AML-193 (cell line): Measurements from ENCODE around the gene ISOC1.

Source experiments
- DNase-seq, 2 experiments: peaks; one replicate each; lab custom pipeline; 2025; lab: John Stamatoyannopoulos, UW

The ISOC1 gene

GRCh38 chr5:129125819-129126218, 31.3 kb downstream of the ISOC1 start:
- peak in 1 of 2 experiments; percentile 9 for DNase-seq

- DNase-seq: no peak
Observed at GRCh38 chr5:129133553-129133952, 39.0 kb downstream of the ISOC1 start.

- peak; percentile 2 to 18 for DNase-seq
Observed at GRCh38 chr5:129135633-129136032, 41.1 kb downstream of the ISOC1 start.

- DNase-seq: no peak
Observed at GRCh38 chr5:129137637-129138036, 43.1 kb downstream of the ISOC1 start.

- DNase-seq: no peak
Observed at GRCh38 chr5:129141078-129141477, 46.5 kb downstream of the ISOC1 start.

GRCh38 chr5:129141696-129142095, 47.1 kb downstream of the ISOC1 start:
- no peak for DNase-seq

- no peak for DNase-seq
Observed at GRCh38 chr5:129155876-129156275, 61.3 kb downstream of the ISOC1 start.

- DNase-seq: no peak
Observed at GRCh38 chr5:129161830-129162229, 67.3 kb downstream of the ISOC1 start.
